Measurements from ENCODE around the gene PRKN. TPM values are rescaled to one million over a fixed set of nuclear protein-coding genes. Genes with fewer than 3 reads are reported as not detected.

PRKN gene
- polyA plus RNA-seq, 1 donor from 2014 or later: 1.2 TPM

DNA sequence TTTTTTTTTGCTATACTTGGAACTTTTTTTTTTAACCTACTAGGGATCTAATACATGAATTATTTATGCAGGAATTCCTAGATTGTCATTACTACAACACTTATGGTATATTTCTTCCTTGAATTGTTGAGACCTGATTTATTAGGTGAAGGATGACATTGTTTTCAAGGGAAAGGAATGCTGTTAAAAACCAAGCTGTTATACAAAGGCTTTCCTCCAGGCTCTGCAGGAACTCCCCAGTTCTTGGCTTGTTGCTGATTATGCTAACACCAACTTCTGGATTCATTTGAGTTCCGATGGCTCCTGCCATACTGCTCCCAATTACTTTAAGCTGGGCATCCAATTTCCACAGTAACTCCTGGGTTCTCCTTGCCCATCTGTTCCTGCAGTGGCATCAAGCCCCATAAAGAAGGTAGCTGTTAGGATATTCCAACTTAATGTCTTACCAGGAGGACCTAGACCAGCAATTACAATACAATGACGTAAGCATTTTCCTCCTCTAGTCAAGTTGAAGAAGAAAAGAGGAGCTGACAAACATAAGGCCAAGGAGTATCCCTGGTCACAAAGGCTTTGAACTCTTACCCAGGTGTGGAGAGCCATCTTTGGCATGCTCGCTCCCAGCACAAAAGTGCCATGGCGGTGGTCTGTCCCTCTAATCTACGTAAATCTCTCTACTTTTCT lies 1237.8 kb downstream of the PRKN start:
- H3F3A ChIP-seq (ENCODE audit: insufficient read depth, low read length, poor library complexity, severe bottlenecking): no peaks in the 10 kb centered on the region
- TF ChIP-seq POLR2AphosphoS5 (IDR thresholded peaks at IDR 0.05) (no peak), EZH2 (IDR thresholded peaks at IDR 0.05; ENCODE audit: borderline replicate concordance, insufficient read depth, low read length, poor library complexity, severe bottlenecking) (no peak), MXI1 (conservative IDR thresholded peaks at IDR 0.05; ENCODE audit: poor library complexity, severe bottlenecking) (no peak), TAF1 (IDR thresholded peaks at IDR 0.05; ENCODE audit: low read depth) (no peak), EP300 (conservative IDR thresholded peaks at IDR 0.05; ENCODE audit: poor library complexity, severe bottlenecking) (no peak), SMC3 (conservative IDR thresholded peaks at IDR 0.05; ENCODE audit: poor library complexity) (no peak), RAD21 (conservative IDR thresholded peaks at IDR 0.05) (no peak)
- TF ChIP-seq, protein P1, sequence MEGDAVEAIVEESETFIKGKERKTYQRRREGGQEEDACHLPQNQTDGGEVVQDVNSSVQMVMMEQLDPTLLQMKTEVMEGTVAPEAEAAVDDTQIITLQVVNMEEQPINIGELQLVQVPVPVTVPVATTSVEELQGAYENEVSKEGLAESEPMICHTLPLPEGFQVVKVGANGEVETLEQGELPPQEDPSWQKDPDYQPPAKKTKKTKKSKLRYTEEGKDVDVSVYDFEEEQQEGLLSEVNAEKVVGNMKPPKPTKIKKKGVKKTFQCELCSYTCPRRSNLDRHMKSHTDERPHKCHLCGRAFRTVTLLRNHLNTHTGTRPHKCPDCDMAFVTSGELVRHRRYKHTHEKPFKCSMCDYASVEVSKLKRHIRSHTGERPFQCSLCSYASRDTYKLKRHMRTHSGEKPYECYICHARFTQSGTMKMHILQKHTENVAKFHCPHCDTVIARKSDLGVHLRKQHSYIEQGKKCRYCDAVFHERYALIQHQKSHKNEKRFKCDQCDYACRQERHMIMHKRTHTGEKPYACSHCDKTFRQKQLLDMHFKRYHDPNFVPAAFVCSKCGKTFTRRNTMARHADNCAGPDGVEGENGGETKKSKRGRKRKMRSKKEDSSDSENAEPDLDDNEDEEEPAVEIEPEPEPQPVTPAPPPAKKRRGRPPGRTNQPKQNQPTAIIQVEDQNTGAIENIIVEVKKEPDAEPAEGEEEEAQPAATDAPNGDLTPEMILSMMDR (IDR thresholded peaks at IDR 0.05; ENCODE audit: poor library complexity, severe bottlenecking): no peak
- TF ChIP-seq, protein P2, sequence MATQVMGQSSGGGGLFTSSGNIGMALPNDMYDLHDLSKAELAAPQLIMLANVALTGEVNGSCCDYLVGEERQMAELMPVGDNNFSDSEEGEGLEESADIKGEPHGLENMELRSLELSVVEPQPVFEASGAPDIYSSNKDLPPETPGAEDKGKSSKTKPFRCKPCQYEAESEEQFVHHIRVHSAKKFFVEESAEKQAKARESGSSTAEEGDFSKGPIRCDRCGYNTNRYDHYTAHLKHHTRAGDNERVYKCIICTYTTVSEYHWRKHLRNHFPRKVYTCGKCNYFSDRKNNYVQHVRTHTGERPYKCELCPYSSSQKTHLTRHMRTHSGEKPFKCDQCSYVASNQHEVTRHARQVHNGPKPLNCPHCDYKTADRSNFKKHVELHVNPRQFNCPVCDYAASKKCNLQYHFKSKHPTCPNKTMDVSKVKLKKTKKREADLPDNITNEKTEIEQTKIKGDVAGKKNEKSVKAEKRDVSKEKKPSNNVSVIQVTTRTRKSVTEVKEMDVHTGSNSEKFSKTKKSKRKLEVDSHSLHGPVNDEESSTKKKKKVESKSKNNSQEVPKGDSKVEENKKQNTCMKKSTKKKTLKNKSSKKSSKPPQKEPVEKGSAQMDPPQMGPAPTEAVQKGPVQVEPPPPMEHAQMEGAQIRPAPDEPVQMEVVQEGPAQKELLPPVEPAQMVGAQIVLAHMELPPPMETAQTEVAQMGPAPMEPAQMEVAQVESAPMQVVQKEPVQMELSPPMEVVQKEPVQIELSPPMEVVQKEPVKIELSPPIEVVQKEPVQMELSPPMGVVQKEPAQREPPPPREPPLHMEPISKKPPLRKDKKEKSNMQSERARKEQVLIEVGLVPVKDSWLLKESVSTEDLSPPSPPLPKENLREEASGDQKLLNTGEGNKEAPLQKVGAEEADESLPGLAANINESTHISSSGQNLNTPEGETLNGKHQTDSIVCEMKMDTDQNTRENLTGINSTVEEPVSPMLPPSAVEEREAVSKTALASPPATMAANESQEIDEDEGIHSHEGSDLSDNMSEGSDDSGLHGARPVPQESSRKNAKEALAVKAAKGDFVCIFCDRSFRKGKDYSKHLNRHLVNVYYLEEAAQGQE (IDR thresholded peaks at IDR 0.05; ENCODE audit: borderline replicate concordance): no peak
- H3K27ac ChIP-seq (ENCODE audit: low read length): no peak overlapping the region
- no peak overlapping the region for H3K4me2 ChIP-seq (ENCODE audit: low read length)
- no peaks in the 10 kb centered on the region for H3K9me2 ChIP-seq (ENCODE audit: insufficient read depth, low read length)
- H3K9ac ChIP-seq (ENCODE audit: low read length): no peak overlapping the region
- H3K79me2 ChIP-seq (replicated peaks; ENCODE audit: insufficient read depth, low read length): no peaks in the 10 kb centered on the region
- H2AFZ ChIP-seq (ENCODE audit: low read depth, low read length): no peak overlapping the region
- H3K27me3 ChIP-seq (ENCODE audit: insufficient read depth, low read depth, low read length): no peaks in the 10 kb centered on the region
- no peaks in the 10 kb centered on the region for H3K9me3 ChIP-seq (ENCODE audit: low read length)
- H4K20me1 ChIP-seq (ENCODE audit: insufficient read depth): no peaks in the 10 kb centered on the region
- H3K36me3 ChIP-seq (ENCODE audit: insufficient read depth, low read length): no peaks in the 10 kb centered on the region
- no peak overlapping the region for H3K4me3 ChIP-seq (ENCODE audit: low read length)

DNA sequence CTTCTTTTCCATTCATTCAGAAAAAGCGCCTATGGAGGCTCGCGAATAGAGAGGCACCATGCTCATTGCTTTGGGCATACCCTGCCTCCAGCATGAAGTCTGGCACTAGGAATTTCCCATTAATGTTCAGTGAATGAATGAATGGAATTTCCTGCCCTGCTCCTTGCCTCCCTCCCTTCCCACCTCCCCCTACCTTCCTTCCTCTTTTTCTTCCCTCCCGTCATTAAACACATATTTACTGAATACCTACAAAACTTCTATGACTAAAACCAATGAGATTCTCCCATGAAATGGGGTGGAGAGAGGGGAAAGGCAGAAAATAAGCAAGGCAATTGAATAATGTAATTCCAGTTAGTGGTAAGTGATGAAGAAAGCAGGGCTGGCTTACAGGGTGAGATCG lies 1239.9 kb downstream of the PRKN start:
- Histone ChIP-seq H3K4me3 (ENCODE audit: low read length) (no peak overlapping the region), H3F3A (ENCODE audit: insufficient read depth, low read length, poor library complexity, severe bottlenecking) (no peaks in the 10 kb centered on the region)

More for the DNA sequence above, 1239.9 kb downstream of the PRKN start:
- no peak overlapping the region for H3K9ac ChIP-seq (ENCODE audit: low read length)
- H3K27ac ChIP-seq (ENCODE audit: low read length): no peak overlapping the region
- H3K79me2 ChIP-seq (replicated peaks; ENCODE audit: insufficient read depth, low read length): no peaks in the 10 kb centered on the region
- H3K9me3 ChIP-seq (ENCODE audit: low read length): no peaks in the 10 kb centered on the region
- no peaks in the 10 kb centered on the region for H3K36me3 ChIP-seq (ENCODE audit: insufficient read depth, low read length)
- no peaks in the 10 kb centered on the region for H4K20me1 ChIP-seq (ENCODE audit: insufficient read depth)
- no peak for TF ChIP-seq TAF1 (IDR thresholded peaks at IDR 0.05; ENCODE audit: low read depth)
- TF ChIP-seq EP300 (conservative IDR thresholded peaks at IDR 0.05; ENCODE audit: poor library complexity, severe bottlenecking): no peak
- TF ChIP-seq, protein P2 (IDR thresholded peaks at IDR 0.05; ENCODE audit: borderline replicate concordance): no peak
- TF ChIP-seq POLR2AphosphoS5 (IDR thresholded peaks at IDR 0.05): no peak
- no peak for TF ChIP-seq RAD21 (conservative IDR thresholded peaks at IDR 0.05)
- no peak for TF ChIP-seq MXI1 (conservative IDR thresholded peaks at IDR 0.05; ENCODE audit: poor library complexity, severe bottlenecking)
- no peak for TF ChIP-seq SMC3 (conservative IDR thresholded peaks at IDR 0.05; ENCODE audit: poor library complexity)
- TF ChIP-seq EZH2 (IDR thresholded peaks at IDR 0.05; ENCODE audit: borderline replicate concordance, insufficient read depth, low read length, poor library complexity, severe bottlenecking): no peak
- TF ChIP-seq, protein P1 (IDR thresholded peaks at IDR 0.05; ENCODE audit: poor library complexity, severe bottlenecking): no peak
- H3K4me2 ChIP-seq (ENCODE audit: low read length): no peak overlapping the region
- H3K27me3 ChIP-seq (ENCODE audit: insufficient read depth, low read depth, low read length): no peaks in the 10 kb centered on the region
- no peak overlapping the region for H2AFZ ChIP-seq (ENCODE audit: low read depth, low read length)
- H3K9me2 ChIP-seq (ENCODE audit: insufficient read depth, low read length): no peaks in the 10 kb centered on the region

All from neural cell (in vitro differentiated cells).